Endometrial microvascular endothelial cells (primary cell): ENCODE data around the gene AUH. TPM values are rescaled to one million over a fixed set of nuclear protein-coding genes. Genes with fewer than 3 reads are reported as not detected.

Experiments
- in situ Hi-C: cut with HindIII; loops from 2 replicates; pipeline ENCODE4 v1.10.0; 2017; ENCODE audit warnings: low sequenced_read_pairs, low pct_unique_long_range_greater_than_20kb; ENCODE audit errors: inconsistent ontology term
- total RNA-seq: library from RNA; depleted of rRNA; stranded (reverse); fragments of >200 nt; gene quantifications from one replicate; pipeline ENCODE4 v1.2.3, GENCODE V29; 2015; ENCODE audit errors: inconsistent ontology term

The AUH gene
- total RNA-seq, 1 donor from 2014 or later: 3.4 TPM

GRCh38 chr9:91185193-91185886 lies 176.4 kb downstream of the AUH start:
- in situ Hi-C loops: no loop called here

GRCh38 chr9:91182429-91183225 lies 179.1 kb downstream of the AUH start:
- in situ Hi-C loops: no loop called here

GRCh38 chr9:91181541-91181940 lies 180.2 kb downstream of the AUH start:
- in situ Hi-C loops: no loop called here

GRCh38 chr9:91180930-91181268 lies 180.8 kb downstream of the AUH start:
- in situ Hi-C loops: no loop called here

GRCh38 chr9:91180240-91180929 lies 181.3 kb downstream of the AUH start:
- in situ Hi-C loops: no loop called here

- in situ Hi-C loops: no loop called here
These were observed 182.2 kb downstream of the AUH start for GRCh38 chr9:91179237-91180138.

- in situ Hi-C loops: no loop called here
These were observed 183.2 kb downstream of the AUH start for GRCh38 chr9:91178281-91179236.

- in situ Hi-C loops: no loop called here
These were observed 183.9 kb downstream of the AUH start for GRCh38 chr9:91177661-91178280.

GRCh38 chr9:91177081-91177480 lies 184.6 kb downstream of the AUH start:
- in situ Hi-C loops: no loop called here

GRCh38 chr9:91176426-91176825 lies 185.3 kb downstream of the AUH start:
- in situ Hi-C loops: no loop called here

GRCh38 chr9:91174772-91175171 lies 186.9 kb downstream of the AUH start:
- in situ Hi-C loops: no loop called here

- in situ Hi-C loops: no loop called here
These were observed 189.4 kb downstream of the AUH start for GRCh38 chr9:91172329-91172728.

- in situ Hi-C loops: no loop called here
These were observed 190.8 kb downstream of the AUH start for GRCh38 chr9:91170951-91171350.

GRCh38 chr9:91166796-91167366 lies 194.8 kb downstream of the AUH start:
- in situ Hi-C loops: no loop called here

GRCh38 chr9:91164724-91165520 lies 196.8 kb downstream of the AUH start:
- in situ Hi-C loops: no loop called here
